HG02973 (cell line): ENCODE measurements around the gene FMO3.

Experiments used
- ATAC-seq: cut with Tn5 transposase; IDR thresholded peaks from one replicate; pipeline ENCODE4 v1.9.1; 2021; ENCODE audit warnings: moderate library complexity; ENCODE audit not compliant: unreplicated experiment

FMO3 gene

GRCh38 chr1:171155484-171155883 is 64.8 kb downstream of the FMO3 start:
- ATAC-seq: no peak

GRCh38 chr1:171158096-171158495 is 67.4 kb downstream of the FMO3 start:
- no peak for ATAC-seq

GRCh38 chr1:171158551-171158950 is 67.8 kb downstream of the FMO3 start:
- ATAC-seq: no peak

- no peak for ATAC-seq
These were observed 68.4 kb downstream of the FMO3 start for GRCh38 chr1:171159148-171159547.

- no peak for ATAC-seq
These were observed 69.5 kb downstream of the FMO3 start for GRCh38 chr1:171160211-171160610.

GRCh38 chr1:171160639-171161354 is 70.1 kb downstream of the FMO3 start:
- no peak for ATAC-seq

GRCh38 chr1:171161431-171161830 is 70.7 kb downstream of the FMO3 start:
- ATAC-seq: no peak

- ATAC-seq: no peak
These were observed 75.7 kb downstream of the FMO3 start for GRCh38 chr1:171166361-171166760.
